SIG-M5 (cell line): Measurements from ENCODE around the gene IFNG.

Experiments used
- DNase-seq: peaks from one replicate; lab custom pipeline; 2025; lab: John Stamatoyannopoulos, UW

The IFNG gene

GRCh38 chr12:68115281-68115680 lies 44.3 kb downstream of the IFNG start:
- no peak for DNase-seq

GRCh38 chr12:68114606-68115005 lies 44.9 kb downstream of the IFNG start:
- DNase-seq = no peak

- no peak for DNase-seq
Observed at GRCh38 chr12:68113644-68114043, 45.9 kb downstream of the IFNG start.

- DNase-seq = no peak
Observed at GRCh38 chr12:68111995-68112394, 47.5 kb downstream of the IFNG start.

GRCh38 chr12:68109444-68110217 lies 49.9 kb downstream of the IFNG start:
- no peak for DNase-seq

GRCh38 chr12:68109001-68109400 lies 50.5 kb downstream of the IFNG start:
- DNase-seq = no peak

- no peak for DNase-seq
Observed at GRCh38 chr12:68106660-68107059, 52.9 kb downstream of the IFNG start.

GRCh38 chr12:68106160-68106559 lies 53.4 kb downstream of the IFNG start:
- DNase-seq = no peak
